Measurements from ENCODE around the gene PACSIN2. TPM values are rescaled to one million over a fixed set of nuclear protein-coding genes. Genes with fewer than 3 reads are reported as not detected.

PACSIN2 gene
- total RNA-seq, 3 donors from 2014 or later (not counting 1 experiment from before 2014, with no cell fraction given), result 37.1 to 48.5 (median 47.6) TPM

DNA sequence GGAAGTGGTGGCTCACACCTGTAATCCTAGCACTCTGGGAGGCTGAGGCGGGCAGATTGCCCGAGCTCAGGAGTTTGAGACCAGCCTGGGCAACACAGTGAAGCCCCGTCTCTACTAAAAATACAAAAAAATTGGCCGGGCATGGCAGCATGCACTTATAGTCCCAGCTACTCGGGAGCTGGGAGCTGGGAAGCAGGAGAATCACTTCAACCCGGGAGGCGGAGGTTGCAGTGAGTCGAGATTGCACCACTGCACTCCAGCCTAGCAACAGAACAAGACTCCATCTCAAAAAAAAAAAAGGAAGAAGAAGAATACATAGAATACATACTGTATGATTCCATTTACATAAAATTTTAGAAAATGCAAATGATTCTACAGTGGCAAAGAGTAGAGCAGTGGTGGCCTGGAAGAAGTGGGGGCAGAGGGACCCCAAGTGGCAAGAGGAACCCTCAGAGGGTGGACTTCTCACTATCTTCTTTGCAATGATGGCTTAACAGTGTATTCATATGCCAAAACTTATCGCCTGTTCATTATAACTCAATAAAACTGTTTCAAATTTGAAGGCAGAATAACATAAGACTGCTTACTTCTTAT lies 22.0 kb downstream of the PACSIN2 start:
- Mint-ChIP-seq H3K27ac (no peak overlapping the region), H3K4me1 (peaks cover 28 to 32% of the 10 kb centered on the region in 2 donors), H3K9me3 (no peaks in the 10 kb centered on the region), H3K27me3 (ENCODE audit: low read depth in 2 of 2) (no peaks in the 10 kb centered on the region), H3K36me3 (no peaks in the 10 kb centered on the region), H3K4me3 (no peak overlapping the region)
- no peak for ATAC-seq
- Histone ChIP-seq H3K9me3 (ENCODE audit: control insufficient read depth, insufficient read depth, low read length) (no peaks in the 10 kb centered on the region), H3K4me3 (ENCODE audit: low read length) (no peak overlapping the region), H3K36me3 (ENCODE audit: control insufficient read depth, insufficient read depth, low read length) (no peaks in the 10 kb centered on the region), H3K27ac (ENCODE audit: low read length) (no peak overlapping the region), H3K27me3 (ENCODE audit: control insufficient read depth, insufficient read depth, low read length) (no peaks in the 10 kb centered on the region), H3K4me1 (ENCODE audit: control insufficient read depth, insufficient read depth, low read length) (peaks cover 20% of the 10 kb centered on the region)
- DNase-seq, result no peak
- TF ChIP-seq, protein P1, sequence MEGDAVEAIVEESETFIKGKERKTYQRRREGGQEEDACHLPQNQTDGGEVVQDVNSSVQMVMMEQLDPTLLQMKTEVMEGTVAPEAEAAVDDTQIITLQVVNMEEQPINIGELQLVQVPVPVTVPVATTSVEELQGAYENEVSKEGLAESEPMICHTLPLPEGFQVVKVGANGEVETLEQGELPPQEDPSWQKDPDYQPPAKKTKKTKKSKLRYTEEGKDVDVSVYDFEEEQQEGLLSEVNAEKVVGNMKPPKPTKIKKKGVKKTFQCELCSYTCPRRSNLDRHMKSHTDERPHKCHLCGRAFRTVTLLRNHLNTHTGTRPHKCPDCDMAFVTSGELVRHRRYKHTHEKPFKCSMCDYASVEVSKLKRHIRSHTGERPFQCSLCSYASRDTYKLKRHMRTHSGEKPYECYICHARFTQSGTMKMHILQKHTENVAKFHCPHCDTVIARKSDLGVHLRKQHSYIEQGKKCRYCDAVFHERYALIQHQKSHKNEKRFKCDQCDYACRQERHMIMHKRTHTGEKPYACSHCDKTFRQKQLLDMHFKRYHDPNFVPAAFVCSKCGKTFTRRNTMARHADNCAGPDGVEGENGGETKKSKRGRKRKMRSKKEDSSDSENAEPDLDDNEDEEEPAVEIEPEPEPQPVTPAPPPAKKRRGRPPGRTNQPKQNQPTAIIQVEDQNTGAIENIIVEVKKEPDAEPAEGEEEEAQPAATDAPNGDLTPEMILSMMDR (IDR thresholded peaks at IDR 0.05), result no peak
- WGBS (ENCODE audit: insufficient coverage), result 82% methylated on average over 8 of the region's 9 CpGs
- intact Hi-C loops (cut with micrococcal nuclease), result no loop called here

DNA sequence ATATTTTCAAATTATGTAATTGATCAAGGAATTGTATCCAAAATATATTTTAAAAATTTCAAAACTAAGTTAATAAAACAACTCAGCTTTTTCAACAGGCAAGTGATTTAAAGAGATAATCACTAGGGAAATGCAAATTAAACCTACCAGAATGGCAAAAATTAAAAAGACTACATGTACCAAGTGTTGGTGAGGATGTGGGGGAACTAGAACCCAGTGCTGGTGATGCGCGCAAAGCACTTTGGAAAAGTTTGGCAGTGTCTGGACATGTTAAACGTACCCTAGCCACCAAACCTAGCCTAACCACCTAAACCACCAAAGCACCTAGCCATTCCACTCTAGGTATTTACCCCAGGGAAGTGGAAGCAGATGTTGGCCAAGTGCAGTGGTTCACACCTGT lies 22.9 kb downstream of the PACSIN2 start:
- DNase-seq (no peak), ATAC-seq (no peak)
- no peaks in the 10 kb centered on the region for H3K9me3 ChIP-seq (ENCODE audit: control insufficient read depth, insufficient read depth, low read length)
- WGBS (ENCODE audit: insufficient coverage), result 87% methylated on average over 3 of the region's 3 CpGs
- Mint-ChIP-seq H3K4me1 (peaks cover 23 to 27% of the 10 kb centered on the region in 2 donors), H3K27ac (no peak overlapping the region), H3K36me3 (no peaks in the 10 kb centered on the region), H3K9me3 (no peaks in the 10 kb centered on the region), H3K27me3 (ENCODE audit: low read depth in 2 of 2) (no peaks in the 10 kb centered on the region), H3K4me3 (no peak overlapping the region)
- H3K36me3 ChIP-seq (ENCODE audit: control insufficient read depth, insufficient read depth, low read length), result no peaks in the 10 kb centered on the region
- H3K27me3 ChIP-seq (ENCODE audit: control insufficient read depth, insufficient read depth, low read length), result no peaks in the 10 kb centered on the region
- H3K27ac ChIP-seq (ENCODE audit: low read length), result no peak overlapping the region
- intact Hi-C loops (cut with micrococcal nuclease), result no loop called here
- TF ChIP-seq, protein P1 (IDR thresholded peaks at IDR 0.05), result no peak
- H3K4me1 ChIP-seq (ENCODE audit: control insufficient read depth, insufficient read depth, low read length), result peaks cover 20% of the 10 kb centered on the region
- H3K4me3 ChIP-seq (ENCODE audit: low read length), result no peak overlapping the region

DNA sequence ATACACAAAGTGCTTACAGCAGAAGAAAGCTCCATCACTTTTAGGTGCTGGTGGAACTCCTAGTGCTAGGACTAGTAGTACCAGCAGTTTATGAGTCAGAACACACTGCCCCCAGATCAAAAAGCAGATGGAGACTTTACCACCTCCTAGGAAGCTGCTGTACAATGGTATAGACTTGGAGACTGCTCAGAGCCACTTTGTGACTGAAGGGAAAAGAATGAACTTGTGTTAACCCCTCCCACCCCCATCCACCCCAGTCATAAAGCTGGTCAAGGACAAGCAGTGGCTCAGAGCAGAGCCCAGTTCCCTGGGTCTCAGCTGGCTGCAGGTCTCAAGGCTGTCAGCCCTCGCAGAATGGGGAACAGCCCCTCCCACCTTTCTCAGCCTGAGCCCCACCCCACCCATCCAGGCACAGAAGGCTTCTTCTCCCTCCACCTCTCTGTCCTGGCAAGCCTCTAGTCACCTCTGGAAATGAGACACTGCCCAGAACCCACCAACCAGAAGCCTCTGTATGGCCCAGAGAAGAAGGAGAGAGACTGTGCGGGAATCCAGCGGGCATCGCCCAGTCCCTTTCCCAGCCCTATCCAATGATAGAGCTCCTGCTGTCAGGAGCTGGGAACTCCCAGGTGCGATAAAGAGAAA lies 23.8 kb downstream of the PACSIN2 start:
- 70% methylated on average over 5 of the region's 5 CpGs for WGBS (ENCODE audit: insufficient coverage)
- Histone ChIP-seq H3K9me3 (ENCODE audit: control insufficient read depth, insufficient read depth, low read length) (no peaks in the 10 kb centered on the region), H3K4me1 (ENCODE audit: control insufficient read depth, insufficient read depth, low read length) (peaks cover 20% of the 10 kb centered on the region), H3K27me3 (ENCODE audit: control insufficient read depth, insufficient read depth, low read length) (no peaks in the 10 kb centered on the region), H3K27ac (ENCODE audit: low read length) (no peak overlapping the region), H3K36me3 (ENCODE audit: control insufficient read depth, insufficient read depth, low read length) (no peaks in the 10 kb centered on the region), H3K4me3 (ENCODE audit: low read length) (no peak overlapping the region)
- Mint-ChIP-seq H3K4me3 (no peak overlapping the region), H3K27ac (no peak overlapping the region), H3K4me1 (peaks cover 31 to 32% of the 10 kb centered on the region in 2 donors), H3K36me3 (no peaks in the 10 kb centered on the region), H3K9me3 (no peaks in the 10 kb centered on the region), H3K27me3 (ENCODE audit: low read depth in 2 of 2) (no peaks in the 10 kb centered on the region)
- intact Hi-C loops (cut with micrococcal nuclease), result no loop called here
- TF ChIP-seq, protein P1 (IDR thresholded peaks at IDR 0.05), result no peak
- no peak for DNase-seq
- ATAC-seq, result no peak

Data from natural killer cell (primary cell).